ENCODE results near the gene NF1.

DNA sequence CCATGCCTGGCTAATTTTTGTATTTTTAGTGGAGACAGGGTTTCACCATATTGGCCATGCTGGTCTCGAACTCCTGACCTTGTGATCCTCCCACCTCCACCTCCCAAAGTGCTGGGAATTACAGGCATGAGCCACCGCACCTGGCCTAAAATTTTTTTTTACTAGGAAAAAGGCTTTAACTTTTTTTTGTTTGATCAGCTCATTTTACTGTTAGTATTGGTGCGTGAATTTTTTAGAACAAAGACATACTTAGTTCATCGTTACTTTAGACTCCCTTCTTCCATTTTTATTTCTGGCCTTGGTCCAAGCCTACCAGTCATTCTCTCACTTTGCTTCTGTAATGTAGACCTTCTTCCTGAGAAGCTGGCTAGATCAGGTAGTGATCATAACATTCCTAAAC is 271.3 kb downstream of the NF1 start:
- no peak for TF ChIP-seq FOSL1 (CRISPR knock-in tag; IDR thresholded peaks at IDR 0.05; ENCODE audit: borderline replicate concordance)
- no peak for TF ChIP-seq MXI1 (IDR thresholded peaks at IDR 0.05; ENCODE audit: borderline replicate concordance, low read depth, low read length)
- TF ChIP-seq ATF7 (IDR thresholded peaks at IDR 0.05): no peak
- no peak for TF ChIP-seq ATF7 (CRISPR knock-in tag; IDR thresholded peaks at IDR 0.05)
- TF ChIP-seq CTCF (CRISPR knock-in tag; IDR thresholded peaks at IDR 0.05): no peak
- no peak for TF ChIP-seq PCBP2 (optimal IDR thresholded peaks at IDR 0.05; ENCODE audit: low read depth, low read length, poor library complexity, severe bottlenecking)
- TF ChIP-seq RAD21 (CRISPR knock-in tag; IDR thresholded peaks at IDR 0.05): no peak
- TF ChIP-seq, protein P1, sequence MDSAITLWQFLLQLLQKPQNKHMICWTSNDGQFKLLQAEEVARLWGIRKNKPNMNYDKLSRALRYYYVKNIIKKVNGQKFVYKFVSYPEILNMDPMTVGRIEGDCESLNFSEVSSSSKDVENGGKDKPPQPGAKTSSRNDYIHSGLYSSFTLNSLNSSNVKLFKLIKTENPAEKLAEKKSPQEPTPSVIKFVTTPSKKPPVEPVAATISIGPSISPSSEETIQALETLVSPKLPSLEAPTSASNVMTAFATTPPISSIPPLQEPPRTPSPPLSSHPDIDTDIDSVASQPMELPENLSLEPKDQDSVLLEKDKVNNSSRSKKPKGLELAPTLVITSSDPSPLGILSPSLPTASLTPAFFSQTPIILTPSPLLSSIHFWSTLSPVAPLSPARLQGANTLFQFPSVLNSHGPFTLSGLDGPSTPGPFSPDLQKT (CRISPR knock-in tag; IDR thresholded peaks at IDR 0.05; ENCODE audit: borderline replicate concordance): no peak
- no peak for TF ChIP-seq GTF2F1 (IDR thresholded peaks at IDR 0.05; ENCODE audit: low read length)
- TF ChIP-seq MAFF (IDR thresholded peaks at IDR 0.05; ENCODE audit: low read depth, low read length): no peak
- TF ChIP-seq, protein P2, sequence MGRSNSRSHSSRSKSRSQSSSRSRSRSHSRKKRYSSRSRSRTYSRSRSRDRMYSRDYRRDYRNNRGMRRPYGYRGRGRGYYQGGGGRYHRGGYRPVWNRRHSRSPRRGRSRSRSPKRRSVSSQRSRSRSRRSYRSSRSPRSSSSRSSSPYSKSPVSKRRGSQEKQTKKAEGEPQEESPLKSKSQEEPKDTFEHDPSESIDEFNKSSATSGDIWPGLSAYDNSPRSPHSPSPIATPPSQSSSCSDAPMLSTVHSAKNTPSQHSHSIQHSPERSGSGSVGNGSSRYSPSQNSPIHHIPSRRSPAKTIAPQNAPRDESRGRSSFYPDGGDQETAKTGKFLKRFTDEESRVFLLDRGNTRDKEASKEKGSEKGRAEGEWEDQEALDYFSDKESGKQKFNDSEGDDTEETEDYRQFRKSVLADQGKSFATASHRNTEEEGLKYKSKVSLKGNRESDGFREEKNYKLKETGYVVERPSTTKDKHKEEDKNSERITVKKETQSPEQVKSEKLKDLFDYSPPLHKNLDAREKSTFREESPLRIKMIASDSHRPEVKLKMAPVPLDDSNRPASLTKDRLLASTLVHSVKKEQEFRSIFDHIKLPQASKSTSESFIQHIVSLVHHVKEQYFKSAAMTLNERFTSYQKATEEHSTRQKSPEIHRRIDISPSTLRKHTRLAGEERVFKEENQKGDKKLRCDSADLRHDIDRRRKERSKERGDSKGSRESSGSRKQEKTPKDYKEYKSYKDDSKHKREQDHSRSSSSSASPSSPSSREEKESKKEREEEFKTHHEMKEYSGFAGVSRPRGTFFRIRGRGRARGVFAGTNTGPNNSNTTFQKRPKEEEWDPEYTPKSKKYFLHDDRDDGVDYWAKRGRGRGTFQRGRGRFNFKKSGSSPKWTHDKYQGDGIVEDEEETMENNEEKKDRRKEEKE (IDR thresholded peaks at IDR 0.05): no peak
- TF ChIP-seq POLR2A (IDR thresholded peaks at IDR 0.05; ENCODE audit: insufficient read depth in 1 of 2, low read depth in 2 of 2, low read length in 2 of 2): no peak
- no peak for TF ChIP-seq ELF1 (CRISPR knock-in tag; IDR thresholded peaks at IDR 0.05)
- TF ChIP-seq TBP (CRISPR knock-in tag; IDR thresholded peaks at IDR 0.05): no peak
- no peak for TF ChIP-seq NFE2 (CRISPR knock-in tag; IDR thresholded peaks at IDR 0.05)
